Left kidney (tissue), 2 donors: Measurements from ENCODE around the gene IDUA. TPM values are rescaled to one million over a fixed set of nuclear protein-coding genes. Genes with fewer than 3 reads are reported as not detected.
A peak's percentile ranks its signal among the peaks of the same experiment; 100 is the strongest.
"Not testable (repeated sequence)": the region's sequence is repeated elsewhere in the genome, so short reads cannot be mapped to it uniquely, and the experiment has no call there.

Source experiments
- DNase-seq: peaks from one replicate; pipeline ENCODE4 v3.0.0-alpha.2; 2013
- polyA plus RNA-seq: library from polyadenylated mRNA; unstranded; fragments of 120-200 nt; gene quantifications from one replicate; pipeline ENCODE4 v1.2.1, GENCODE V29; 2013; ENCODE audit not compliant: insufficient read length

Gene IDUA
- polyA plus RNA-seq, 1 donor = 8.9 TPM

DNA sequence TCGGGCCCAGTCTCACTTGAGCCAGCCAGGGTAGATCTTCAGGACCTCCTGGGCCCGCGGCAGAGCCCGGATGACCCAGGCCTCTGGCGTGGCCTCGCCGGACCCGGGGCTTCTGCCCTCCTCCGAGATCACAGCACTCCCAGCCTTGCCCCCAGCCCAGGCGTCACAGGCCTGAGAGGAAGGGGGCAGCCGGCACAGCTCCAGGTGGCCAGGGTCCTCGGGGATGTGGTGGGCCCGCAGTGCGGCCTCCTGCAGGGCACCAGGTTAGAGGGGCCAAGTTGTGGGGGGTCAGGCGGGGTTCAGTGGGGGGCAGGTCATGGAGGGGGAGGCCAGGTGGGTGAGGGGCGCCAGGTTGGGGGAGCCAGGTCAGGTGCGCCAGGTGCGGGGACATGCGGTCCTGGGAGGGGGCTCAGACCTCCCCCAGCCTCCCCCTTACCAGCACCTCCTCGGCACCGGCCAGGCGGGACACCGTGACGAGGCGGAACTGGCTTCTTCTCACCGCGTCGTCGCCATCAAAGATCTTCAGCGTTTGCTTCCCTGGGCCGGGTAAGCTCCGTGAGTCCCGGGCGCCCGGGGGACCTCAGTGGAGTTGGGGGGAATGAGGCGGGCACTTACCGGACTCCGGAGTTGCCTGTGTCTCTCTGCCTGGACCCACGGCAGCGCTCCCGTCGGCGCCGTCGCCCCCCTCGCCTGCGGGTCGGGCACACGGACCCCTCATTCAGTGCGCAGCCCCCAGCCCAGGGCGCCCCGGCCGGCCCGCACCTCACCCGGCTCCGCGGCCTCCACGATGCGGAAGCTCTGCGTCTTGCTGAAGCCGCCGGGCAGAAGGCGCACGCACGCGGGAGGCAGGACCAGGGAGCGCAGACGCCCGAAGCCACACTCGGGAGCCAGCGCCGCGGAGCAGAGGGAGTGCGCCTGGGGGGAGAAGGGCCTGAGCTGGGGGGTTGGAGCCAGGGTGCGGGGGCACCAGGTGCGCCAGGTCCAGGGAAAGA lies 19.4 kb upstream of the IDUA start:
- no peak for DNase-seq

GRCh38 chr4:968221-968620 lies 18.6 kb upstream of the IDUA start:
- DNase-seq = no peak

GRCh38 chr4:968621-969394 lies 18.0 kb upstream of the IDUA start:
- DNase-seq = no peak

DNA sequence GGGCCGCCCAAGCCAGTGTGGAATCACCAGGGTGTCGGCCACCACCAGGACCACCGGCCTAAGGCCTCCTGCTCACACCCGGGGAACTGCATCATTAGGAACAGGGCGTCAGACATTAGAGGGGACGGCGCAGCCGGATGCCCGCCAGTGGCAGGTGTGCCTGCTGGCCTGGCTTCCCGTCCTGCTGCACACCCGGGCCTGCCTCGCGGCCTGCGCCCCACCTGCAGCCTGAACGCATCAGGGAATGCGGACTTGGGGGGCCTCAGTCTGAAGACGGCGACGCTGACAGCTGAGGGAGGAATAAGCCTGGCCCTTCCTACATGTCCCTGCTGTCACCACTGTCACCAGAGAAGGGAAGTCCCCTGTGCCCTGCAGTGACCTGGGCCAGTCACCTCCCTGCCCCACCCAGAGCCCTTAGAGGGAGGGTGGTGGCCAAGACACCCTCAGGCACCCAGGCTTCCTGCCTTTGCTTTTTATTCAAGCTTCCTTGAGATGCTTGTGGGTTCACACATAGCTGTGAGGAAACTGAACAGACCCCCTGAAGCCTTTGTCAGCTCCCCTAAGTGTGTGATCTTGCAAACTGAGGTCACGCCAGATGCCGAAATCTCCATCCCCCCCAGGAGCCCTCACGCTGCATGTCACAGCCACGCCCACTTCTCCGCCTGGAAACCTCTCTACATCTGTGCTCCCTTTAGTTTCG lies 16.6 kb upstream of the IDUA start:
- DNase-seq = no peak

GRCh38 chr4:970854-971520 lies 15.9 kb upstream of the IDUA start:
- no peak for DNase-seq

DNA sequence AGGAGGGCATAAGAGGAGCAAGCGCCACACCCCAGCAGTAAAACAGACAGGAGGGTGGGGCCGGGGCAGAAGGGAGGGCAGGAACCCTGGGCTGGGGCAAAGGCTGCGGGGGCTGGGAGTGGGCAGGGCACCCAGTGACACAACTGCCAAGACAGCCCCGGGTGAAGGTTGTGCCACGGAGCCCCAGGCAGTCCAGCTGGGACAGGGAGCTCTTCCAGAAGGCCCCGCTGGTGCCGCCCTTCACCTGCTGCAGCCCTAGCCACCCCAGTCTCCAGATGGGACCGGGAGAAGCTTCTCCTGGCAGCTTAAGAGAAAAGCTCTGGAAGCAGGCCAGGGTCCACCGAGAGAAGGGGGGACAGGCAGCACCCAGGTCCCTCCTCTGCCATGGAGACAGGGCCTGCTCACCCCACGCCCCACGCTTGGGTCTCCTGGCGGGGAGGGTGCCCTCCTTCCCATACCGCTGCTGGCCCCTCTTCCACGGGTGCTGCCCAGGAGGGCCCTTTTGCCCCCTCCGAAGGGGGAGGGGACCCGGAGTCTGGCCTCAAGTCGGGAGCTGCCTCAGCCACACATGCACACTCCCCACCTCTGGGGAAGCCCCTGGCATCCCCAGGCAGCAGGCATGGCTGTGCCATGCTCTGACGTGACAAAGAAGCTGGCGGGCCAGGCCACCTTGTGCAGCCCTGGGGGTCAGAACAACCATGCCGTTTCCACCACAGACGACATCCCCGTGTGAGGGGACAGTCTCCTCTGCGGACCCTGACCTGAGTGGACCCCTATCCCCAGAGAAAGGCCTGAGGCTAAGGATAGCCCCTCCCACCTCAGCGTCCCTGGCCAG lies 15.0 kb upstream of the IDUA start:
- no peak for DNase-seq

- DNase-seq = no peak
Observed at GRCh38 chr4:972651-973424, 14.0 kb upstream of the IDUA start.

DNA sequence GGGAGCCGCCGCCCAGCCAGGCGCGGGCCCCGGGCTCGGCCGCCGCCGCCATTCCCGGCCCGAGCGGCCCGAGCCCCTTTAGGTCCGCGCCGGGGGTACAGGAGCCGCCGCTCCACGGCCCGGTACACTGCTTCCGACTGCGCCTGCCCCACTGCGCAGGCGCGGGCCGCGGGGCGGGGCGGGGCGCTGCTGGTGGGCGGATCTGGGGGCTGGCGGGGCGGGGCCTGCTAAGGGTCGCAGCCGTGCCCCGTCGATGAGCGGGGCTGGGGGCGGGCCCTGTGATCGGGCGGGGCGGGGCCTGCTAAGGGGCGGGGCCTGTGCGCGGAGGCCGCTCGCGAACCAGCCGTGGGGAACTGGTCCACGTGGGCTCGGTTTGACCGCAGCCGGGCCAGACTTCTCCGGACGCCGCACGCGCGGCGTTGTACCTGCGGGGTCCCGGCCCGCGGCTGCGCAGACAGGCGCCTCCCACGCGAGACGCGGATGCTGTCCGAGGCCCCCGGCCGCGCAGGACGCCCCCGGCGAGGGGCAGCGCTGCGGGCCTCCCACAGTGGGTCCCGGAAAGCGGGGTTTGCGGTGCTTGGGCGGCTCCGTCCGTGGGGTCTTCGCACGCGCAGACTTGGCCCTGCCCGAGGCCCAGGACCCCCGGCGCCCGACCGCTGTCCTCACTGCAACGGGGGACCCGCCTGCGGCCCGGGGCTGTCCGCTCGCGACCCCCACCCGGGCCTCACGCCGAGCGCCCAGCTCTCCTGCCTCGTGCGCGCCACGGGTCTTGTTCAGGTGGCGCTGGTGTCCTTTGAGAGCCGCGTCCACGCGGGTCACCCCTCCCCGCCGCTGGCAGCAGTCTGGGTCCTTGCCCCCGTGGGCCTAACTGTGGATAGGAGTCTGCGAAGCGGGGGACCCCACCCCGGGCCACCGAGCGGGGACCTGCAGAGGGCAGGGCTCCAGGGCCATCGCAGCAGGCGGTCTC lies 13.1 kb upstream of the IDUA start, which contains the start of gene DGKQ:
Gene DGKQ, minus strand, starts transcription at position 139 of the 967 bp plus-strand sequence. Its CDS starts 87 bp downstream, at position 52.
- DNase-seq = peak; percentile 83

GRCh38 chr4:974668-975067 lies 12.2 kb upstream of the IDUA start:
- DNase-seq = no peak

GRCh38 chr4:976016-976415 lies 10.8 kb upstream of the IDUA start:
- not testable (repeated sequence) for DNase-seq

DNA sequence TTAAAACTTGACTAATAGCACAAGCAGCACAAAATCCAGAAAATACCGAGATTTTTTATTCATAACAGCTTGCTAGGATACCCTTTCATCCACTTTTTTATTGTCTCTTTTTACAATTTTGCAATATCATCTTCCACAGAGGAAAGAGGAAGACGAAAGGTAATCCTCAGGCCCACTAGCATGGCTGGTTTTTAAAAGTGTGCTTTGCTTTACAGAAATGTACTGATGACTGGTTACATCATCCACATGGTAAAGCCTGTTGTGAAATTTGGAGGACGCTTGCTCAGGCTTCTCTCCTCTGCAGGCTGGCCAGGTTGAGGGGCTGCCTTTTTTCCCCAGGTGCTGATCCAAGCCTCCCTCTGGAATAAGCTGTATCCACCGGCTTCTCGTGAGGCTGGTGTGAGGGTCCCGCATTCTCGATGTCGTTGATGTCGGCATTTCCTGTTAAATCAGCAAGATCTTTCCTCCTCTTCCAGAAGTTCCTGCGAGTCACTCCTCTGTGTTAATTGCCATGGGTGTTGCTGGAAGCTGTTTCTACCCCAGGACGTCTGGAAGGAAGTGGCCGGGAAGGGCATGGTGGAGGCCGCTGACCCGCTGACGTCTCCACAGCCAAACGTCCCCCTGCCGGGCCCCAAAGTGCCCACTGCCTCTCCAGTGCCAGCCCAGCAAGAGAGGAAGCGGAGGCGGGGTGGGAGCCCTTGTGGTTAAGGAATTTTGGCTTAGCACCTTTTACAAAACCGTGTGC lies 7.7 kb upstream of the IDUA start:
- DNase-seq = no peak

DNA sequence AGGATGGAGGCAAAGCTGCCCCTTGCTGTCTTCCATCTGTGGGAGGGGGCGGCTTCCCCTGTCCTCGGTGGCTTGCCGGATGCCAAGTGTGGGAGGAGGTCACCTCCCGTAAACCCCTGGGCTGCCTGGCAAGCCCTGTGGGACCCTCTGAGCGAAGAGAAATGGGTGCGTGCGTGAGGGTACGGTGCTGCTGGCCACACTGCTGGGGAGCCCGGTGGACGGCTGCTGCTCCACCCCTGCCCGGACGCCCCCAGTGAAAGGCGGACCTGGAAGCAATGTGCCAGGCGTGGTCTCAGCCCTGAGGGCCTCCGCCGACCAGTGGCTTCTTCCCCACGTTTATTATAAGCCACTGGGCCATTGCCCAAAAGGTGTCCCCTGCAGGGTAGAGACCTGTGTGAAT lies 4.6 kb upstream of the IDUA start:
- no peak for DNase-seq

- DNase-seq = no peak
Observed at GRCh38 chr4:982814-983213, 4.0 kb upstream of the IDUA start.

- no peak for DNase-seq
Observed at GRCh38 chr4:984336-985054, 2.3 kb upstream of the IDUA start.

- DNase-seq = no peak
Observed at GRCh38 chr4:985123-985830, 1.6 kb upstream of the IDUA start.

DNA sequence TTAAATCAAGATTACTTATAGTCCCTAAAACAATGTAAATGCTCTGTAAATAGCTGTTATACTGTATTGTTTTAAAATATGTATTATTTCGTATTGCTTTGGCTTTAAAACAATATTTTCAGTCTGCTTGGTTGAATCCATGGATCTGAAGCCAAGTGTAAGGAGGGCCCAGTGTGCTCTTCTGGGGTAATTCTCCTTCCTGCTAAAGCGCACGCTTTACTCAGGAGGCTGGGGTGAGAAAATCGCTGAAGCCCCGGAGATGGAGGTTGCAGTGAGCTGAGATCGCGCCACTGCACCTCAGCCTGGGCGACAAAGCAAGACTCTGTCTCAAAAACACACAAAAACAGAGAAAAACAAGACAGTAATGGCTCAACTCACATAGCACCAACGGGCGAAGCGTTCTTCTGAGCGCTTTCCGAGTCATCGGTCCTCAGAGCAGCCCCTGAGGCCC lies 391 bp upstream of the IDUA start:
- DNase-seq = no peak
